ENCODE results near the gene TTLL3. TPM values are rescaled to one million over a fixed set of nuclear protein-coding genes. Genes with fewer than 3 reads are reported as not detected.

TTLL3 gene
- total and polyA plus RNA-seq, 2 donors (not counting 3 experiments of a cell fraction or from before 2014, with no cell fraction given), result 43.5 to 65.2 TPM

DNA sequence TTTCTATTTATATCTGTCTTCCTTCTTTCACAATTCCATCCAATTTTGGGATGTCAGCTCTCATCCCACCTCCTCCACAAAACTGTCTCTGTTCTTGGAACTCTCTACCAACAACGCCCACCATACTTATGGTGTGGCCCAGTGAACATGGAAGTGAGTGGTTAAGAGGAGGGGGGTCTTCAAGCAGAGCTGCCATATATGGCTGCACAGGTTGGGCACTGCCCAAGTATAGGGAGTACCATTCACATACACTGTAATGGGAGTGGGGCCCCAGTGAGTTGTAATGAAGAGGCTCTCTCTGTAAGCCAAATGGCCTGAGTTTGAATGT lies 32.4 kb upstream of the TTLL3 start:
- BruUV-seq (replicated peaks), result no TSS peak
- Histone ChIP-seq H3K27ac (ENCODE audit: insufficient read depth, low read depth, low read length) (no peak overlapping the region), H4K20me1 (replicated peaks; ENCODE audit: control insufficient read depth, extremely low read depth, insufficient read depth, low read length) (no peaks in the 10 kb centered on the region), H3K4me2 (ENCODE audit: insufficient read depth, low read length) (no peak overlapping the region), H3K79me2 (ENCODE audit: control insufficient read depth, insufficient read depth, low read length) (no peaks in the 10 kb centered on the region), H3K36me3 (ENCODE audit: control insufficient read depth in 2 of 2, extremely low read depth in 1 of 2, insufficient read depth in 2 of 2, low read length in 2 of 2) (peaks cover 0 to 2% of the 10 kb centered on the region in 2 experiments), H3K9ac (replicated peaks; ENCODE audit: extremely low read depth, insufficient read depth, low read length) (no peak overlapping the region), H3K9me1 (replicated peaks; ENCODE audit: control insufficient read depth, extremely low read depth, insufficient read depth, low read length) (no peaks in the 10 kb centered on the region), H2AFZ (ENCODE audit: low read depth, low read length) (no peak overlapping the region), H3K4me3 (replicated peaks in 1 of 3; ENCODE audit: insufficient read depth in 1 of 3, low read depth in 1 of 3, low read length in 3 of 3) (no peak overlapping the region), H3K27me3 (ENCODE audit: control insufficient read depth in 2 of 2, insufficient read depth in 2 of 2, low read length in 2 of 2) (no peaks in the 10 kb centered on the region), H3K9me3 (replicated peaks; ENCODE audit: control insufficient read depth, insufficient read depth, low read length) (no peaks in the 10 kb centered on the region), H3K4me1 (ENCODE audit: control insufficient read depth, extremely low read depth, insufficient read depth, low read length) (no peaks in the 10 kb centered on the region)
- TF ChIP-seq CTCF (IDR thresholded peaks at IDR 0.05; ENCODE audit: extremely low read depth in 1 of 2, insufficient read depth in 1 of 2, low read depth in 1 of 2, low read length in 2 of 2) (no peak), FOS (IDR thresholded peaks at IDR 0.05; ENCODE audit: borderline replicate concordance, insufficient read depth, low read length) (no peak)
- intact Hi-C loops (cut with micrococcal nuclease) (no loop called here), dilution Hi-C loops (cut with MboI; ENCODE audit: extremely low pct_ligation_motif_present, low sequenced_read_pairs) (no loop called here)
- ChIA-PET CTCF (no interaction called here), POLR2A (no interaction called here)
- no peak for FAIRE-seq
- no peak for DNase-seq (ENCODE audit: low read depth, low spot score)

DNA sequence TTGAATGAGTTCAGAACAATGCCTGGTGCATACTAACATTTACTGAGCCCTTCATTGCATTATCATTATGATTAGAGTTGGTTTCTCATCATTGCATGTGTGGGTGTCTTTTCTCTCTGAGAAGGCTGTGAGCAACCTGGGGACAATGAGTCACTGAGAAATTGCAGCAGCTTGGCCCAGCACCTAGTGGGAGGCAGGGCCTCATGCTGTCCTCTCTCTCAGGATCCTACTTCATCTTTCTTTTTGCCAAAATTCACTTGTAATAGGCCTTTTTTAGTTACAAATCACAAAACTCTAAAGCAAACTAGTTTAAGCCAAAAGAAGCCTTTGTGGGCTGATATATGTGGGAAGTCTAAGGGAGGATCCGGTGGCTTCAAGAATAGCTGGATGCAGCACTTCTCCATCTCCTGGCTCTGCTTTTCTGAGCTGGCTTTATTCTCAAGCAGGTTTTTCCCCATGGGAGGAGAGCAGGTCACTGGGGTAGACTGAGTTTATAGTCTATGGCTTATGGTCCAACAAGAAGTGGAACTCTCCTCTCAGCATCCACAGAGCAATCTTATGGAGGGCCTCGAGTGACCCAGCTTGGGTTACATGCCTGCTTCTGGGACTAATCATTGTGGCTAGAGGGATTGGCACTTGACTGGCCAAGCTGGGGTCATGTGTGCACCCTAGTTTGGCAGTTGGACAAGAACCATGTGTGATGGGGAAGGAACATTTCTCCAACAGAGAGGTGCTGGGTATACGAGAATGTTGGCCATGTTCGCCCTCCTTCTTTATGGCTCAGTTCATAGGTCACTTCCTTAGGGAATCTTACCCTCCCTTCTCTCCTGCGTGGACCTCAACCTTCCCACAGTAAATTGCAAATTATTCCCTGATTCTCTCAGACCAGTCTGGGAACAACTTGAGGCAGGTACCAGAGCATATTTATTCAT lies 31.7 kb upstream of the TTLL3 start:
- Histone ChIP-seq H3K4me2 (ENCODE audit: insufficient read depth, low read length) (no peak overlapping the region), H3K9me3 (replicated peaks; ENCODE audit: control insufficient read depth, insufficient read depth, low read length) (no peaks in the 10 kb centered on the region), H3K4me3 (replicated peaks in 1 of 3; ENCODE audit: insufficient read depth in 1 of 3, low read depth in 1 of 3, low read length in 3 of 3) (no peak overlapping the region), H2AFZ (ENCODE audit: low read depth, low read length) (no peak overlapping the region), H3K27me3 (ENCODE audit: control insufficient read depth in 2 of 2, insufficient read depth in 2 of 2, low read length in 2 of 2) (no peaks in the 10 kb centered on the region), H3K4me1 (ENCODE audit: control insufficient read depth, extremely low read depth, insufficient read depth, low read length) (no peaks in the 10 kb centered on the region), H3K27ac (ENCODE audit: insufficient read depth, low read depth, low read length) (no peak overlapping the region), H3K9me1 (replicated peaks; ENCODE audit: control insufficient read depth, extremely low read depth, insufficient read depth, low read length) (no peaks in the 10 kb centered on the region), H3K36me3 (ENCODE audit: control insufficient read depth in 2 of 2, extremely low read depth in 1 of 2, insufficient read depth in 2 of 2, low read length in 2 of 2) (peaks cover 0 to 2% of the 10 kb centered on the region in 2 experiments), H4K20me1 (replicated peaks; ENCODE audit: control insufficient read depth, extremely low read depth, insufficient read depth, low read length) (no peaks in the 10 kb centered on the region), H3K79me2 (ENCODE audit: control insufficient read depth, insufficient read depth, low read length) (no peaks in the 10 kb centered on the region), H3K9ac (replicated peaks; ENCODE audit: extremely low read depth, insufficient read depth, low read length) (no peak overlapping the region)
- dilution Hi-C loops (cut with MboI; ENCODE audit: extremely low pct_ligation_motif_present, low sequenced_read_pairs), result no loop called here
- intact Hi-C loops (cut with micrococcal nuclease), result no loop called here
- TF ChIP-seq FOS (IDR thresholded peaks at IDR 0.05; ENCODE audit: borderline replicate concordance, insufficient read depth, low read length), result no peak
- TF ChIP-seq MYC (IDR thresholded peaks at IDR 0.05; ENCODE audit: low read depth, low read length), result no peak
- no peak for TF ChIP-seq JUN (IDR thresholded peaks at IDR 0.05; ENCODE audit: borderline replicate concordance, insufficient read depth, insufficient read length, low read depth)
- TF ChIP-seq POLR2A (IDR thresholded peaks at IDR 0.05; ENCODE audit: low read depth, low read length), result no peak
- TF ChIP-seq, protein P1, sequence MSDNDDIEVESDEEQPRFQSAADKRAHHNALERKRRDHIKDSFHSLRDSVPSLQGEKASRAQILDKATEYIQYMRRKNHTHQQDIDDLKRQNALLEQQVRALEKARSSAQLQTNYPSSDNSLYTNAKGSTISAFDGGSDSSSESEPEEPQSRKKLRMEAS (IDR thresholded peaks at IDR 0.05; ENCODE audit: insufficient read depth, insufficient read length), result no peak
- TF ChIP-seq CTCF (IDR thresholded peaks at IDR 0.05; ENCODE audit: extremely low read depth in 1 of 2, insufficient read depth in 1 of 2, low read depth in 1 of 2, low read length in 2 of 2), result no peak
- TF ChIP-seq EZH2 (IDR thresholded peaks at IDR 0.05; ENCODE audit: borderline replicate concordance, low read depth, low read length, severe bottlenecking), result no peak
- no peak for TF ChIP-seq GATA2 (IDR thresholded peaks at IDR 0.05; ENCODE audit: insufficient read depth, insufficient read length, low read depth, low read length)
- TF ChIP-seq POLR2AphosphoS5 (IDR thresholded peaks at IDR 0.05; ENCODE audit: insufficient read depth, low read depth, low read length), result no peak
- BruUV-seq (replicated peaks), result no TSS peak
- ChIA-PET POLR2A (no interaction called here), CTCF (no interaction called here)
- DNase-seq (ENCODE audit: low read depth, low spot score) (no peak), FAIRE-seq (no peak)

Measured in endothelial cell of umbilical vein (primary cell).